HCT116 (cell line): Measurements from ENCODE around the gene SYTL4. TPM values are rescaled to one million over a fixed set of nuclear protein-coding genes. Genes with fewer than 3 reads are reported as not detected.
A peak's percentile ranks its signal among the peaks of the same experiment; 100 is the strongest.

ENCODE experiments used
- ATAC-seq: fragments of 200-7000 bp; cut with Tn5 transposase; 2 replicates; pipeline ENCODE4 v1.9.1; 2020; ENCODE audit warnings: mild to moderate bottlenecking, moderate library complexity
- BruUV-seq: library from RNA; stranded (reverse); fragments of 400-500 nt; replicated peaks from 2 replicates; lab custom pipeline; 2021; lab: Mats Ljungman, UMichigan
- CTCF ChIA-PET: fragments of 300-600 bp; sonication (Branson Sonifier 250); formaldehyde crosslinking; loops from one replicate; lab custom pipeline; 2021; ENCODE audit warnings: antibody characterized with exemption; lab: Charles Lee
- POLR2A ChIA-PET: fragments of 300-600, 350-600 bp; sonication (Branson Sonifier 250); formaldehyde crosslinking; loops from one replicate; lab custom pipeline; 2021; ENCODE audit warnings: antibody characterized with exemption; lab: Charles Lee
- RAD21 ChIA-PET, 2 experiments: fragments of 300-600 bp; sonication (Branson Sonifier 250); formaldehyde crosslinking; loops; one replicate each; lab custom pipeline; 2023; ENCODE audit warnings: low total read pairs in 2 of 2; ENCODE audit not compliant: uncharacterized antibody in 2 of 2, unreplicated experiment in 2 of 2, low non-redundant PET in 1 of 2; lab: Charles Lee
- DNase-seq: peaks from one replicate; pipeline ENCODE4 v3.0.0-alpha.2; 2010; ENCODE audit warnings: low read depth, low spot score
- H2AFZ ChIP-seq: fragments of 200-600 bp; shearing (Covaris generic), sonication (generic); 2 replicates; pipeline ENCODE4 v1.6.1; 2017; ENCODE audit warnings: low read depth, mixed run types, mixed read lengths, antibody characterized with exemption, low read length; ENCODE audit not compliant: poor library complexity, severe bottlenecking
- H3K27ac ChIP-seq: 2 replicates; pipeline ENCODE4 v1.5.1; 2012; ENCODE audit warnings: low read depth, low read length
- H3K27me3 ChIP-seq: fragments of 200-600 bp; sonication (generic); 2 replicates; pipeline ENCODE4 v1.6.1; 2016; ENCODE audit warnings: mixed run types, low read length, mixed read lengths; ENCODE audit not compliant: insufficient read depth
- H3K36me3 ChIP-seq, 2 experiments: fragments of 200-500 bp in 1 of 2; fragments of 200-600 bp in 1 of 2; sonication (Bioruptor generic) in 1 of 2; sonication (generic) in 1 of 2; 2 replicates each; pipeline versions ENCODE4 v1.5.1 to v1.6.1; 2014 to 2016; ENCODE audit warnings: low read length in 2 of 2, inconsistent platforms in 1 of 2, mixed read lengths in 1 of 2, mixed run types in 1 of 2; ENCODE audit not compliant: insufficient read depth in 2 of 2, control insufficient read depth in 1 of 2
- H3K4me1 ChIP-seq, 2 experiments: fragments of 200-600 bp in 1 of 2; sonication (generic) in 1 of 2; 2 replicates each; pipeline versions ENCODE4 v1.5.1 to v1.6.1; 2012 to 2017; ENCODE audit warnings: low read length in 2 of 2, inconsistent platforms in 1 of 2, mild to moderate bottlenecking in 1 of 2, mixed read lengths in 1 of 2, mixed run types in 1 of 2, moderate library complexity in 1 of 2; ENCODE audit not compliant: insufficient read depth in 2 of 2, control insufficient read depth in 1 of 2
- H3K4me2 ChIP-seq: fragments of 200-600 bp; sonication (generic); 2 replicates; pipeline ENCODE4 v1.6.1; 2017; ENCODE audit warnings: mixed run types, low read length, mixed read lengths
- H3K4me3 ChIP-seq, 2 experiments: fragments of 200-600 bp in 1 of 2; sonication (generic) in 1 of 2; replicated peaks in 1 of 2; 2 replicates each; pipeline ENCODE4 v1.5.1; 2011 to 2016; ENCODE audit warnings: low read length in 2 of 2, control low read depth in 1 of 2, low read depth in 1 of 2, mild to moderate bottlenecking in 1 of 2, mixed read lengths in 1 of 2, mixed run types in 1 of 2
- H3K79me2 ChIP-seq: fragments of 200-600 bp; sonication (generic); 2 replicates; pipeline ENCODE4 v1.6.1; 2017; ENCODE audit warnings: mild to moderate bottlenecking, mixed run types, low read length, moderate library complexity, mixed read lengths; ENCODE audit not compliant: insufficient read depth
- H3K9ac ChIP-seq: fragments of 200-600 bp; sonication (generic); 2 replicates; pipeline ENCODE4 v1.6.1; 2016; ENCODE audit warnings: low read length, mixed read lengths
- H3K9me2 ChIP-seq: fragments of 200-600 bp; sonication (generic), shearing (Covaris generic); 2 replicates; pipeline ENCODE4 v1.6.1; 2017; ENCODE audit warnings: mixed run types, mild to moderate bottlenecking, moderate library complexity; ENCODE audit not compliant: insufficient read depth
- H3K9me3 ChIP-seq, 2 experiments: fragments of 200-500 bp in 1 of 2; fragments of 200-600 bp in 1 of 2; sonication (Bioruptor generic) in 1 of 2; sonication (generic) in 1 of 2; 2 replicates each; pipeline ENCODE4 v1.6.1; 2014 to 2017; ENCODE audit warnings: low read length in 2 of 2, mixed read lengths in 2 of 2, inconsistent platforms in 1 of 2, low read depth in 1 of 2, mild to moderate bottlenecking in 1 of 2, mixed run types in 1 of 2, moderate library complexity in 1 of 2; ENCODE audit not compliant: control insufficient read depth in 1 of 2, insufficient read depth in 1 of 2
- H4K20me1 ChIP-seq: fragments of 200-600 bp; sonication (generic), shearing (Covaris generic); 2 replicates; pipeline ENCODE4 v1.6.1; 2017; ENCODE audit warnings: mixed run types, mild to moderate bottlenecking, moderate library complexity; ENCODE audit not compliant: insufficient read depth
- CEBPB ChIP-seq: IDR thresholded peaks from 2 replicates; pipeline ENCODE4 v1.6.1; 2012; ENCODE audit warnings: low read depth
- ELF1 ChIP-seq: IDR thresholded peaks from 2 replicates; pipeline ENCODE4 v1.6.1; 2012; ENCODE audit warnings: low read depth, borderline replicate concordance
- EZH2phosphoT487 ChIP-seq: fragments of 200-600 bp; IDR thresholded peaks from 2 replicates; pipeline ENCODE4 v1.6.1; 2018; ENCODE audit warnings: antibody characterized with exemption, borderline replicate concordance
- MAX ChIP-seq: IDR thresholded peaks from 2 replicates; pipeline ENCODE4 v1.6.1; 2012
- SRF ChIP-seq: IDR thresholded peaks from 2 replicates; pipeline ENCODE4 v1.6.1; 2012; ENCODE audit warnings: low read depth
- YY1 ChIP-seq: IDR thresholded peaks from 2 replicates; pipeline ENCODE4 v1.6.1; 2011; ENCODE audit warnings: low read length, low read depth, moderate library complexity, mild to moderate bottlenecking; ENCODE audit not compliant: insufficient replicate concordance; ENCODE audit errors: extremely low read depth
- intact Hi-C: fragments of 100-400 bp; cut with micrococcal nuclease; formaldehyde crosslinking; loops from 2 replicates; pipeline ENCODE4 v1.10.0; 2022
- total RNA-seq: library from RNA; stranded (reverse); gene quantifications from one replicate; pipeline ENCODE4 v1.2.1, GENCODE V29; 2021; ENCODE audit not compliant: unreplicated experiment

The SYTL4 gene
- total RNA-seq, 1 experiment from 2014 or later = 8.8 TPM

DNA sequence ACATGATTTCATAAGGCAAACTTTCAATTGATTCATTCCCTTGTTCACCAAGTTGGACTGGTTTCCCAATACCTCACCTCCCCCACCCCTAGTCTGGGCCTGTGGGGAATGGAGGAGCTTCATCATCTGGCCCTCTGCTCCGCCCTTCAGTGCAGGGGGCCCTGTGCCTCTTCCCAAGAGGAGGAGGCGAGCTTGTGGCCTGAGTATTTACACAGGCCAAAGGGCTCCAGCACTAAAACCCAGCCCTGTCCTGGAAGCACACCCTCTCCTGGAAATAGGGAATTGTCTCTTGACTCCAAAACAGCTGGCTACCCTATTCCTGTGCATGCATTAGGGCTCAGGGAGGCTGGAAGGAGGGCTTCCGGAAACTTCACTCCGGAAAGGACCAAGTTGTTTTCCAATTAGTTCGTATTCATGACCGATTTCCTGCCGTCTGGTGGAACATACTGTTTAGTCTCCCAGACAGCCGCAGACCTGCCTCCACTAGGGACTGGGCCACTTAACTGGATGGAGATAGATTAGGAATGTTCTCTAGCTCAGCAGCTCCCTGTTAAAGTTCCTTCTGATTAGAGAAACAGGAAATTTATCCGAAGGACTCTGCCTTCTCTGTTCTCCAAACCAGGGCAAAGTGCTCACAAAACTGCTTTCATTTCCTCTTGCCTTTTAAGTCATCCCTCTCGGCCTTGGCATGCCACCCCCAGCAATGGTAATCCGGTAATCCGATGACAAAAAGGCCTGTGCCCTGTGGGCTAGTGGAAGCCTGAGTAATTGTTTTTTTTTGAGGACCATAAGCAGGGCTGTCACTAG, 82.2 kb downstream of the SYTL4 start:
- Histone ChIP-seq H3K9ac (no peak overlapping the region), H3K36me3 (no peaks in the 10 kb centered on the region), H2AFZ (no peak overlapping the region), H3K79me2 (no peaks in the 10 kb centered on the region), H3K4me2 (no peak overlapping the region), H4K20me1 (no peaks in the 10 kb centered on the region), H3K4me1 (peaks cover 5 to 50% of the 10 kb centered on the region in 2 experiments), H3K9me2 (no peaks in the 10 kb centered on the region), H3K4me3 (no peak overlapping the region), H3K9me3 (no peaks in the 10 kb centered on the region), H3K27me3 (no peaks in the 10 kb centered on the region), H3K27ac (no peak overlapping the region)
- CTCF ChIA-PET = interaction anchor here (1.2 kb wide), 1 partner anchor 35 kb away, joined by 3 read pairs; no protein-coding TSS in a partner anchor
- RAD21 ChIA-PET = no interaction called here
- TF ChIP-seq YY1 = no peak
- no peak for TF ChIP-seq MAX
- TF ChIP-seq CEBPB = 0 out of 2 replicates have a peak, but pooled peaks have one; percentile 25
- TF ChIP-seq ELF1 = no peak
- no peak for TF ChIP-seq EZH2phosphoT487
- TF ChIP-seq SRF = no peak
- BruUV-seq = no TSS peak
- intact Hi-C loops = no loop called here
- ATAC-seq (no peak), DNase-seq (no peak)
- POLR2A ChIA-PET = no interaction called here
